Measurements from ENCODE around the gene CD47.

GRCh38 chr3:108024146-108024850 lies 66.5 kb downstream of the CD47 start:
- no peak for TF ChIP-seq CTCF (conservative IDR thresholded peaks at IDR 0.05; ENCODE audit: low read length)
- no peak for TF ChIP-seq EZH2phosphoT487 (IDR thresholded peaks at IDR 0.05; ENCODE audit: borderline replicate concordance)

Measured in Loucy (cell line).